ENCODE measurements around the gene CYRIA.
A peak's percentile ranks its signal among the peaks of the same experiment; 100 is the strongest.

The CYRIA gene

DNA sequence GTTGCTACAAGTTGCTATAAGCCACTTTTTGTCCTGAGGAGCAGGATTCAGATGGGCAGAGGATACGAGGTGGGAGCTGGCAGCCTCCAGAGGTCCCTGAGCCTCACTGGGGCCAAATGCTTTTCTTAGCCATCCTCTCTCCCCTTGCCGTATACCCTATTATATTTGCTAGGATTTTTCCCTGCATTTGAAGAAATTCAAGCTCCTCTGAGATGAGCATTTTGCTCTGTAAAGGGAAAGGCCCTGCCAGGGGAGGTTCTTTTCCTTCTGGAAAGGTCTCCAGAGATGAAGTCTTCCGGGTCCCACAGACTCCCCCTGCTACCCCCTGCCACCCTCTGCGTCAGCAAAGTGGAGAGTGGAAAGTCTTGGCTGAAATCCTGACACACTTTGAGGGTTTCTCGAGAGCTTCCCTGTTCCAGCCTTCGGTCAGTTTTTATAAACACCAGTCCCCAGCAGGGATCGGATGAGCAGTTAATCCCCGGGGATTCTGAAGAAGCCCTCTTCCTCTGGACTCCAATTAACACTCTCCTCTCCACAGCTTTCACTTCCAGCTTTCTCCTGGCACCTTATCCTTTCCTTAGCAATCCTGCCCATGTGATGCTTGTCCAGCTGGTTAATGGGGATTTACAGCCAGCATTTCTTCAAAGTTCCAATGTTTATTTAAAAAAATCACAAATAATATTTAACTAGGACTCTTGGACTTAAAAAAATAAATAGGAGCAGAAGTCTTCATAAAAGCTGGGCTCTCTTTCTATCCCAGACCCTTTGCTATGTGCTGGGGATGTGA, 13.1 kb downstream of the CYRIA start:
- Histone ChIP-seq H3K9ac (peak overlapping the region; percentile 30 to 83 (median 49); a peak in 19 of 22 replicates), H3K9me3 (replicated peaks in 1 of 11) (no peaks in the 10 kb centered on the region), H3K36me3 (peaks cover 0 to 18% (median 0%) of the 10 kb centered on the region in 11 experiments; a peak in 3 of 22 replicates), H4K20me1 (peaks cover 0 to 46% (median 0%) of the 10 kb centered on the region in 11 experiments; a peak in 3 of 22 replicates), H3K4me2 (peak overlapping the region; percentile 80 to 95 (median 88)), H3K27me3 (no peaks in the 10 kb centered on the region), H3K4me3 (0 out of 20 replicates have a peak overlapping the region, but pooled peaks of 2 of the 10 experiments have one; percentile 8 to 32), H3K27ac (peak overlapping the region; percentile 36 to 95 (median 81); a peak in 21 of 22 replicates), H3K4me1 (peaks cover 81 to 84% (median 83%) of the 10 kb centered on the region in 10 experiments)
- no peak for TF ChIP-seq Cebpa-rat (IDR thresholded peaks at IDR 0.05)

- Histone ChIP-seq H4K20me1 (peaks cover 0 to 59% (median 0%) of the 10 kb centered on the region in 11 experiments; a peak in 2 of 22 replicates), H3K36me3 (peaks cover 0 to 31% (median 8%) of the 10 kb centered on the region in 11 experiments; a peak in 10 of 22 replicates), H3K9me3 (replicated peaks in 1 of 11) (no peaks in the 10 kb centered on the region), H3K4me1 (peaks cover 64 to 72% (median 65%) of the 10 kb centered on the region in 10 experiments), H3K9ac (peak overlapping the region; percentile 0 to 55 (median 26); a peak in 12 of 22 replicates), H3K4me3 (0 out of 20 replicates have a peak overlapping the region, but pooled peaks of 1 of the 10 experiments have one; percentile 28), H3K27me3 (no peaks in the 10 kb centered on the region), H3K27ac (peak overlapping the region; percentile 15 to 74 (median 55); a peak in 20 of 22 replicates), H3K4me2 (peak overlapping the region; percentile 80 to 95 (median 88))
- TF ChIP-seq Cebpa-rat (IDR thresholded peaks at IDR 0.05): peak in 9 of 11 experiments; percentile 31 to 81 (median 64); a peak in 11 of 22 replicates
Measured at GRCh38 chr2:16650287-16651249, 15.1 kb downstream of the CYRIA start.

- Histone ChIP-seq H3K4me2 (peak overlapping the region; percentile 80 to 95 (median 88)), H3K4me3 (no peak overlapping the region), H4K20me1 (peaks cover 0 to 63% (median 0%) of the 10 kb centered on the region in 11 experiments; a peak in 3 of 22 replicates), H3K9ac (peak overlapping the region in 1 of 11 experiments; percentile 55; a peak in 3 of 22 replicates), H3K9me3 (replicated peaks in 1 of 11) (no peaks in the 10 kb centered on the region), H3K4me1 (peaks cover 54 to 62% (median 56%) of the 10 kb centered on the region in 10 experiments), H3K27me3 (no peaks in the 10 kb centered on the region), H3K36me3 (peaks cover 0 to 39% (median 10%) of the 10 kb centered on the region in 11 experiments; a peak in 11 of 22 replicates), H3K27ac (peak overlapping the region in 10 of 11 experiments; percentile 15 to 74 (median 54); a peak in 18 of 22 replicates)
- TF ChIP-seq Cebpa-rat (IDR thresholded peaks at IDR 0.05): no peak
Measured at GRCh38 chr2:16649353-16650286, 16.0 kb downstream of the CYRIA start.

DNA sequence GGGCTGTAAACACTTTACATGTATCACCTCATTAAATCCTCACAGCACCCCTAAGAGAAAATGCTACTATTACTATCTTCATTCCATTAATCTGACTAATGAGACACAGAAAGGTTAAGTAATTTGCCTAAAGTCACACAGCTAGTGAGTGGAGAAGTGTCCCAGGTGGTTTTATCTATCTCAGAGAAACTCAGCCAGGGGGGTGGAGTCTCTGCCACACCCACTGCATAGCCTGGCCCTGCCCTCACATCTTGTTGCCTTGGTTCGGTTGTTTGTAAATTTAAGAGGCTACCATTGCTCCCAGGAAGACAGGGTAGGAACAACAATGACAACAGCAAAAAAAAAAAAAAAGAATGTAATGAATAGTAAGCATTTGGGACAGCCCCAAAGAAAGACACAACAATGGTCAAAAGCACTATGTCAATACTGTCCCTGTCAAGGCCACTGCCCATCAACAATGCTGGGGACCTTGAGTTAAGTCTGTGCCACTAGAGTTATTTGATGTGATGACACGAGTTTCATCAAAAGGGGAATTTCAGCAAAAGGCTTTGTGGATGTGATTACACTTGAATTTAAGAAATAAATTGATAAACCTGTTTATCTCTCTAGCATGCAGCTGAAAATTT, 17.5 kb downstream of the CYRIA start:
- Histone ChIP-seq H3K9ac (no peak overlapping the region), H4K20me1 (peaks cover 0 to 73% (median 0%) of the 10 kb centered on the region in 11 experiments; a peak in 4 of 22 replicates), H3K27ac (no peak overlapping the region), H3K9me3 (replicated peaks in 1 of 11) (no peaks in the 10 kb centered on the region), H3K27me3 (no peaks in the 10 kb centered on the region), H3K4me3 (no peak overlapping the region), H3K36me3 (peaks cover 0 to 53% (median 19%) of the 10 kb centered on the region in 11 experiments; a peak in 11 of 22 replicates), H3K4me1 (peaks cover 39 to 49% (median 41%) of the 10 kb centered on the region in 10 experiments), H3K4me2 (0 out of 22 replicates have a peak overlapping the region, but pooled peaks of 1 of the 11 experiments have one; percentile 1)
- no peak for TF ChIP-seq Cebpa-rat (IDR thresholded peaks at IDR 0.05)

GRCh38 chr2:16645775-16646559, 19.7 kb downstream of the CYRIA start:
- peaks cover 22 to 45% (median 35%) of the 10 kb centered on the region in 10 experiments for H3K4me1 ChIP-seq
- H3K4me2 ChIP-seq: no peak overlapping the region; a peak in 1 of 22 replicates
- H4K20me1 ChIP-seq: peaks cover 0 to 90% (median 0%) of the 10 kb centered on the region in 11 experiments; a peak in 4 of 22 replicates
- H3K27me3 ChIP-seq: no peaks in the 10 kb centered on the region
- no peak overlapping the region for H3K9ac ChIP-seq
- peaks cover 0 to 49% (median 19%) of the 10 kb centered on the region in 11 experiments; a peak in 11 of 22 replicates for H3K36me3 ChIP-seq
- H3K4me3 ChIP-seq: no peak overlapping the region
- no peaks in the 10 kb centered on the region for H3K9me3 ChIP-seq (replicated peaks in 1 of 11)
- no peak overlapping the region for H3K27ac ChIP-seq
- TF ChIP-seq Cebpa-rat (IDR thresholded peaks at IDR 0.05): no peak

DNA sequence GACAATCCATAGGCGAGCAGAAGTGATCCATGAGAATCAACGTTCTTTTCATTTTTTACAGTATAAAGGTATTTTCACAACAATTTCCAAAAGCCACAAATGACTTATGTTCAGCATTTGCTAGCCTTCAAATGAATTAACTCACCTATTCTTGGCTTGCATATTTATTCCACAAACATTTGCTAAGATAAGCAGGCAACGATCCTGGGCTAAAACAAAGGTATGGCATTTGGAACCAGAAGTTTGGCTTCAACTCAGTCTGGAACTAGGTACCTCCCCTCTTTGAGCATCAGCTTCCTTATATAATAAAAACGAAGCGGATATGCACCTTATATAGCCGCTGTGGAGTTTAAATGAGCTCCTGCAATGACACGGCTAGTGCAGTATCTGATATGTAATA, 20.5 kb downstream of the CYRIA start:
- H4K20me1 ChIP-seq: peaks cover 0 to 97% (median 0%) of the 10 kb centered on the region in 11 experiments; a peak in 5 of 22 replicates
- TF ChIP-seq Cebpa-rat (IDR thresholded peaks at IDR 0.05): no peak
- peaks cover 0 to 48% (median 19%) of the 10 kb centered on the region in 11 experiments; a peak in 10 of 22 replicates for H3K36me3 ChIP-seq
- H3K4me2 ChIP-seq: no peak overlapping the region
- H3K27me3 ChIP-seq: no peaks in the 10 kb centered on the region
- no peak overlapping the region for H3K9ac ChIP-seq
- no peak overlapping the region for H3K27ac ChIP-seq
- peaks cover 22 to 45% (median 35%) of the 10 kb centered on the region in 10 experiments for H3K4me1 ChIP-seq
- no peak overlapping the region for H3K4me3 ChIP-seq
- H3K9me3 ChIP-seq (replicated peaks in 1 of 11): no peaks in the 10 kb centered on the region

Data from BLaER1 treated with 17β-estradiol and CSF1 and Interleukin-3, amounts not matched to agents 10 nM and 100 nM (cell line).